Pancreas (tissue), 10 donors: ENCODE results near the gene GRAMD1A. TPM values are rescaled to one million over a fixed set of nuclear protein-coding genes. Genes with fewer than 3 reads are reported as not detected.

Experiments
- ATAC-seq, 4 donors: fragments of 200-7000 bp; cut with Tn5 transposase; one replicate each; pipeline versions ENCODE4 v1.8.0 to v1.9.1; 2020; ENCODE audit warnings: mild to moderate bottlenecking in 4 of 4, moderate library complexity in 4 of 4
- DNase-seq, 6 donors: peaks; one replicate each; pipeline ENCODE4 v3.0.0-alpha.2; 2020
- FAIRE-seq: peaks from 2 replicates; lab custom pipeline; 2012; peaks lifted over from hg19 to GRCh38; lab: Jason Lieb, UNC
- H3K27ac ChIP-seq, 4 donors: fragments of 200-600 bp; sonication (generic); 1 replicate in 3 of 4; 2 replicates in 1 of 4; pipeline versions ENCODE4 v1.5.0 to v1.8.0; 2020
- H3K27me3 ChIP-seq, 4 donors: fragments of 200-600 bp; one replicate each; pipeline ENCODE4 v1.8.0; 2021
- H3K36me3 ChIP-seq, 3 donors: fragments of 200-600 bp; sonication (generic) in 1 of 3; one replicate each; pipeline versions ENCODE4 v1.5.0 to v1.8.0; 2020 to 2021
- H3K4me1 ChIP-seq, 3 donors: fragments of 200-600 bp; one replicate each; pipeline ENCODE4 v1.8.0; 2021
- H3K4me3 ChIP-seq, 4 donors: fragments of 200-600 bp; sonication (generic) in 2 of 4; one replicate each; pipeline versions ENCODE4 v1.5.0 to v1.8.0; 2020 to 2021
- H3K9me3 ChIP-seq, 4 donors: fragments of 200-600 bp; one replicate each; pipeline ENCODE4 v1.8.0; 2021
- WGBS, 2 donors: extraction: QIAGEN DNeasy Blood & Tissue Kit; methylation state at CpG; one replicate each; pipeline ENCODE4 v1.1.7; 2013; 5-methylcytosine and 5-hydroxymethylcytosine counted together
- intact Hi-C, 3 donors: fragments of 100-400 bp; cut with DNase I; formaldehyde crosslinking; loops; one replicate each; pipeline versions ENCODE4 v1.11.1 to v1.14.2; 2022
- polyA plus RNA-seq, 2 donors: library from polyadenylated mRNA; stranded (reverse); fragments of 200-250 nt; gene quantifications; one replicate each; pipeline ENCODE4 v1.2.3, GENCODE V29; 2013
- total RNA-seq, 6 donors: library from RNA; stranded (reverse); fragmentation: NEBNext Ultra II Directional in 4 of 6; extraction: Animal tissue kit (Norgen Biotek cat#: 25700) in 4 of 6; gene quantifications; one replicate each; pipeline versions ENCODE4 v1.2.1 to v1.2.4, GENCODE V29; 2021 to 2023
- TF ChIP-seq, protein P1 (sequence below), 4 donors: fragments of 200-600 bp; sonication (generic) in 3 of 4; IDR thresholded peaks; one replicate each; pipeline versions ENCODE4 v1.5.0 to v1.8.0; 2021; ENCODE audit warnings: antibody characterized with exemption in 4 of 4
- donor health status: healthy with polysubstance abuse.
- donor health status: DM: no; HTN: no; CAD: no; lungs with moderate emphysema.
- donor health status: DM: no; HTN: no; CAD: no.
- donor health status: control.
- donor health status: control.
- donor health status: Bipolar disorder and iron deficiency.
- donor health status: DM: yes; HTN: yes; CAD: no.
- donor health status: DM: no; HTN: no; CAD: no.
- donor health status: DM: no; HTN: no; CAD: no.
- donor health status: DM: yes; HTN: yes; CAD: no.

The GRAMD1A gene
- total and polyA plus RNA-seq, 8 donors = 47.3 to 137 (median 87.4) TPM

- H3K4me1 ChIP-seq = peaks cover 14 to 27% (median 17%) of the 10 kb centered on the region in 3 donors
- no peak overlapping the region for H3K4me3 ChIP-seq
- no peaks in the 10 kb centered on the region for H3K36me3 ChIP-seq
- H3K27me3 ChIP-seq = no peaks in the 10 kb centered on the region
- ATAC-seq (no peak), FAIRE-seq (no peak), DNase-seq (peak in 1 of 6 donors; percentile 24)
- 88 to 100% methylated on average over 5 of the region's 5 CpGs for WGBS, 2 donors
- TF ChIP-seq, protein P1, sequence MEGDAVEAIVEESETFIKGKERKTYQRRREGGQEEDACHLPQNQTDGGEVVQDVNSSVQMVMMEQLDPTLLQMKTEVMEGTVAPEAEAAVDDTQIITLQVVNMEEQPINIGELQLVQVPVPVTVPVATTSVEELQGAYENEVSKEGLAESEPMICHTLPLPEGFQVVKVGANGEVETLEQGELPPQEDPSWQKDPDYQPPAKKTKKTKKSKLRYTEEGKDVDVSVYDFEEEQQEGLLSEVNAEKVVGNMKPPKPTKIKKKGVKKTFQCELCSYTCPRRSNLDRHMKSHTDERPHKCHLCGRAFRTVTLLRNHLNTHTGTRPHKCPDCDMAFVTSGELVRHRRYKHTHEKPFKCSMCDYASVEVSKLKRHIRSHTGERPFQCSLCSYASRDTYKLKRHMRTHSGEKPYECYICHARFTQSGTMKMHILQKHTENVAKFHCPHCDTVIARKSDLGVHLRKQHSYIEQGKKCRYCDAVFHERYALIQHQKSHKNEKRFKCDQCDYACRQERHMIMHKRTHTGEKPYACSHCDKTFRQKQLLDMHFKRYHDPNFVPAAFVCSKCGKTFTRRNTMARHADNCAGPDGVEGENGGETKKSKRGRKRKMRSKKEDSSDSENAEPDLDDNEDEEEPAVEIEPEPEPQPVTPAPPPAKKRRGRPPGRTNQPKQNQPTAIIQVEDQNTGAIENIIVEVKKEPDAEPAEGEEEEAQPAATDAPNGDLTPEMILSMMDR (IDR thresholded peaks at IDR 0.05) = no peak
- intact Hi-C loops = no loop called here
- no peaks in the 10 kb centered on the region for H3K9me3 ChIP-seq
- no peak overlapping the region for H3K27ac ChIP-seq
Measured at GRCh38 chr19:35051796-35052195, 51.7 kb downstream of the GRAMD1A start.

DNA sequence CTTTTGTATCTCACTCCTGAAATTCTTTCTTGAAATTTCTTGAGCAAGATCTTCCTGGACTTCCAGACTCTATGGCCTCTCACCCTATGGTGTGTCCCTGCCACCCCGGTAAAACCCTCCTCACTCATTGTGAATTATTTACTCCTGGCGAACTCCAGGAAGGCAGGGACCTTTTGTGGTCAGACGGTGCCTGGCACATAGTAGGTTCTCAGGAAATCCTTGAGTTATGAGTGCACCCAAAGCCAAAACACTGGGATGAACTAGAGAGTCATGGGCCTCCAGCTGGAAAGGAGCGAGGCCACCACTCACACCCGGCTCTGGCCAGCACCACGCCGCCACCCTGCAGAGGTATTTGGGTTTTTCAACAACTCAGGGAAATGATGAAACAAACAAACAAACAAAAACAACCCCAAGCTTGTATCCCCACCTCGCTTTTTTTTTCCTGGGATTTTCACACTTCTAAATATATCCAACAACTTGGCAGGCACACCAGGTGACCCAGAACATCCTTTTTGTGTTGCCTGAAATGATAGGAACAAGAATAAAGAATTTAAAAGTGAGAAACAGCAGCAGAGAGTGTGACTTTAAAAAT lies 52.6 kb downstream of the GRAMD1A start:
- intact Hi-C loops = no loop called here
- no peaks in the 10 kb centered on the region for H3K9me3 ChIP-seq
- no peak overlapping the region for H3K27ac ChIP-seq
- DNase-seq (no peak), ATAC-seq (no peak), FAIRE-seq (no peak)
- H3K36me3 ChIP-seq = no peaks in the 10 kb centered on the region
- TF ChIP-seq, protein P1 (IDR thresholded peaks at IDR 0.05) = no peak
- peaks cover 14 to 21% (median 17%) of the 10 kb centered on the region in 3 donors for H3K4me1 ChIP-seq
- WGBS, 2 donors = 81 to 85% methylated on average over 8 of the region's 8 CpGs
- no peak overlapping the region for H3K4me3 ChIP-seq
- no peaks in the 10 kb centered on the region for H3K27me3 ChIP-seq

DNA sequence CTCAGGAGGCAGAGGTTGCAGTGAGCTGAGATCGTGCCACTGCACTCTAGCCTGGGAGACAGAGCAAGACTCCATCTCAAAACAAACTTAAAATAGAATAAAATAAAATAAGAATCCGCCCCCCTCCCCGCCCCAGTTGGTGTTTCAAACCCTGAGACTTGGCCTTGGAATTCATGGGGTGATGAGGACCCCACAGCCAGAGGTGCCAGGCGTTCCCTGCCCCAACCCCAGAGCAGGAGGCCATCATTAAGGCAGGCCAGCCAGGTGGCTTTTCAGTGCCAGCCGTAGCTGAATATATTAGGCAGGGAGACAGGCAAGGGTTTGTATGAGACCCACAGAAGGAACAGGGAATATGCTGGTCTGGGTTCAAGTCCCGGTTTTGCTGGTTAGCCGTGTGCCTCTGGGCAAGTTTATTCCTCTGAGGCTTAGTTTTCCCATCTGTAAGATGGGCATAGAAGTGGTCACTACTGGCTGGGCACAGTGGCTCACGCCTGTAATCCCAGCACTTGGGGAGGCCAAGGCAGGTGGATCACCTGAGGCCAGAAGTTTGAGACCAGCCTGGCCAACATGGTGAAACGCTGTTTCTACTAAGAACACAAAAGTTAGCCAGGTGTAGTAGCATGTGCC lies 53.7 kb downstream of the GRAMD1A start:
- peak in 2 of 6 donors; percentile 0 to 29 for DNase-seq
- H3K4me3 ChIP-seq = no peak overlapping the region
- H3K9me3 ChIP-seq = no peaks in the 10 kb centered on the region
- intact Hi-C loops = no loop called here
- TF ChIP-seq, protein P1 (IDR thresholded peaks at IDR 0.05) = no peak
- no peak for ATAC-seq
- no peak for FAIRE-seq
- peaks cover 9 to 10% (median 9%) of the 10 kb centered on the region in 3 donors for H3K4me1 ChIP-seq
- H3K36me3 ChIP-seq = no peaks in the 10 kb centered on the region
- H3K27ac ChIP-seq = no peak overlapping the region
- 85 to 87% methylated on average over 9 of the region's 9 CpGs for WGBS, 2 donors
- H3K27me3 ChIP-seq = no peaks in the 10 kb centered on the region

DNA sequence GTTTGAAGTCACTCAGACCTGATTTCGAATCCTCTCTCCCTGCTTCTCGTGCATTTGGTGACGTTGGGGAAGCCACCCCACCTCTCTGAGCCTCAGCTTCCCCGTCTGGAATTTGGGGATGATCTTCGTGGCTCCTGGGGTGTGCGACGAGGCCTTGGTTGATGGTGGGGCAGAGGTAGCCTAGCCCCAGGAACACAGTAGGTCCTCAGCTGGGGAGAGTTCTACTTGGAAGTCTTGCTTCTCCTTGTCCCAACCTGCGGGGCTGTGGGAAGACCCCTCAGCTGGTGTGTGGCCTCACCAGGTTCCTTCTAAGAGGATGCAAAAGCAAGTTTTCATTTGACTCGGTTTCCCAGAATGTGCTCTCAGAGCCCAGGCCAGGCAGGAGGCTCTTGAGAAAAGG lies 54.5 kb downstream of the GRAMD1A start:
- intact Hi-C loops = no loop called here
- 95 to 99% methylated on average over 9 of the region's 9 CpGs for WGBS, 2 donors
- Histone ChIP-seq H3K27me3 (no peaks in the 10 kb centered on the region), H3K36me3 (no peaks in the 10 kb centered on the region), H3K27ac (no peak overlapping the region), H3K4me1 (peaks cover 3 to 4% (median 3%) of the 10 kb centered on the region in 3 donors), H3K4me3 (no peak overlapping the region), H3K9me3 (no peaks in the 10 kb centered on the region)
- FAIRE-seq = no peak
- DNase-seq = peak in 1 of 6 donors; percentile 3
- no peak for ATAC-seq
- TF ChIP-seq, protein P1 (IDR thresholded peaks at IDR 0.05) = no peak

DNA sequence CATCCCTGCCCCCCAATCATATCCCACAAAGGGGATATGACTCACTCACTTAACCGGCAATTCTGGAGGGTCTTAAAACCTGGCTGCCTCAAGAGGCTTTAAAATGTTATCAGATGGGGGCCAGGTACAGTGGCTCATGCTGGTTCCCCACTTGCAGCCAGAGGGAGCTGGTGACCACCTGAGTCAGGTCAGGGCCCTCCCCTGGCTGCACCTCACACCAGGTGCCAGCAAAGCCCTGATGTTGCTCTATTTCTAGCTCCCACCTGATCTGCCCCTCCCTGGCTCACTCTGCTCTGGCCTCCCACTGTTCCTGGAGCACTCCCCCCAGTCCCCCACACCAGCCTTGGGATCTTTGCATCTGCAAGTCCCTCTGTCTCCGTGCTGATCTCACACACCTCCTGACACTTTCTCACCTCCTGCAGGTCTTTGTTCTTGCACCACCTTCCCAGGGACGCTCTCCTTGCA lies 55.6 kb downstream of the GRAMD1A start:
- DNase-seq (peak in 1 of 6 donors; percentile 18), FAIRE-seq (no peak), ATAC-seq (peak in 3 of 4 donors; percentile 55 to 75 (median 63))
- 59 to 64% methylated on average over 3 of the region's 3 CpGs for WGBS, 2 donors
- Histone ChIP-seq H3K27me3 (no peaks in the 10 kb centered on the region), H3K4me3 (no peak overlapping the region), H3K4me1 (no peaks in the 10 kb centered on the region), H3K36me3 (no peaks in the 10 kb centered on the region), H3K27ac (no peak overlapping the region), H3K9me3 (no peaks in the 10 kb centered on the region)
- TF ChIP-seq, protein P1 (IDR thresholded peaks at IDR 0.05) = no peak
- intact Hi-C loops = no loop called here
